Uterus (tissue), 2 donors: Measurements from ENCODE around the gene UBE3A.

Source experiments
- POLR2A ChIP-seq, 2 donors: fragments of 450-650 bp; IDR thresholded peaks; one replicate each; pipeline ENCODE4 v1.6.1; 2016; ENCODE audit warnings: antibody characterized with exemption in 2 of 2, mild to moderate bottlenecking in 1 of 2, moderate library complexity in 1 of 2
- TF ChIP-seq, protein P1 (sequence below), 4 experiments: fragments of 200-600 bp in 2 of 4; fragments of 450-650 bp in 2 of 4; sonication (generic) in 2 of 4; IDR thresholded peaks; one replicate each; pipeline ENCODE4 v1.5.1; 2016 to 2019; ENCODE audit warnings: antibody characterized with exemption in 4 of 4, mild to moderate bottlenecking in 2 of 4, moderate library complexity in 1 of 4

DNA sequence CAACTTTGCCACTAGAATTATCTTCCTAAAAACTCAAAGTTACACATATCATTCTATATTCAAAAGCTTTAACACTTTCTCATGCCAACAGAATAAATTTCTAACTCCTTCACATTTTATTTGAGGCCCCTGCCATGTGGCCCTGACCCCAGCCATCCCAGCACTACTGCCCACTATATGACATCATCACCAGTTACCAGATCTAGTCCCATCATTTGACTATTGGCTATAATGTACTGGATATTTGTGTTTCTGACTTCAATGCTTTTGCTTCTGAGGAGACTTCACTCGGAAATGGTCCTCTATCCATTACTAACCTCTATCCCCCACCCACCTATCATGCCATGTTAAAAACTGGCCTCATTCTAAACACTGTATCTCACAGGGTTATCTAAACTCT, 23.6 kb downstream of the UBE3A start:
- TF ChIP-seq, protein P1, sequence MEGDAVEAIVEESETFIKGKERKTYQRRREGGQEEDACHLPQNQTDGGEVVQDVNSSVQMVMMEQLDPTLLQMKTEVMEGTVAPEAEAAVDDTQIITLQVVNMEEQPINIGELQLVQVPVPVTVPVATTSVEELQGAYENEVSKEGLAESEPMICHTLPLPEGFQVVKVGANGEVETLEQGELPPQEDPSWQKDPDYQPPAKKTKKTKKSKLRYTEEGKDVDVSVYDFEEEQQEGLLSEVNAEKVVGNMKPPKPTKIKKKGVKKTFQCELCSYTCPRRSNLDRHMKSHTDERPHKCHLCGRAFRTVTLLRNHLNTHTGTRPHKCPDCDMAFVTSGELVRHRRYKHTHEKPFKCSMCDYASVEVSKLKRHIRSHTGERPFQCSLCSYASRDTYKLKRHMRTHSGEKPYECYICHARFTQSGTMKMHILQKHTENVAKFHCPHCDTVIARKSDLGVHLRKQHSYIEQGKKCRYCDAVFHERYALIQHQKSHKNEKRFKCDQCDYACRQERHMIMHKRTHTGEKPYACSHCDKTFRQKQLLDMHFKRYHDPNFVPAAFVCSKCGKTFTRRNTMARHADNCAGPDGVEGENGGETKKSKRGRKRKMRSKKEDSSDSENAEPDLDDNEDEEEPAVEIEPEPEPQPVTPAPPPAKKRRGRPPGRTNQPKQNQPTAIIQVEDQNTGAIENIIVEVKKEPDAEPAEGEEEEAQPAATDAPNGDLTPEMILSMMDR (IDR thresholded peaks at IDR 0.05) = no peak
- TF ChIP-seq POLR2A (IDR thresholded peaks at IDR 0.05) = no peak
